ENCODE results near the gene TMEM39B. TPM values are rescaled to one million over a fixed set of nuclear protein-coding genes. Genes with fewer than 3 reads are reported as not detected.

The TMEM39B gene
- total and polyA plus RNA-seq, 2 donors (not counting 3 experiments of a cell fraction or from before 2014, with no cell fraction given), result 47.3 to 64.3 TPM

- Histone ChIP-seq H3K4me2 (ENCODE audit: insufficient read depth, low read length) (no peak overlapping the region), H3K9ac (replicated peaks; ENCODE audit: extremely low read depth, insufficient read depth, low read length) (no peak overlapping the region), H3K4me1 (ENCODE audit: control insufficient read depth, extremely low read depth, insufficient read depth, low read length) (no peaks in the 10 kb centered on the region), H3K9me1 (replicated peaks; ENCODE audit: control insufficient read depth, extremely low read depth, insufficient read depth, low read length) (no peaks in the 10 kb centered on the region), H4K20me1 (replicated peaks; ENCODE audit: control insufficient read depth, extremely low read depth, insufficient read depth, low read length) (no peaks in the 10 kb centered on the region), H3K27me3 (ENCODE audit: control insufficient read depth in 2 of 2, insufficient read depth in 2 of 2, low read length in 2 of 2) (no peaks in the 10 kb centered on the region), H2AFZ (ENCODE audit: low read depth, low read length) (no peak overlapping the region), H3K79me2 (ENCODE audit: control insufficient read depth, insufficient read depth, low read length) (no peaks in the 10 kb centered on the region), H3K4me3 (replicated peaks in 1 of 3; ENCODE audit: insufficient read depth in 1 of 3, low read depth in 1 of 3, low read length in 3 of 3) (no peak overlapping the region), H3K9me3 (replicated peaks; ENCODE audit: control insufficient read depth, insufficient read depth, low read length) (no peaks in the 10 kb centered on the region), H3K27ac (ENCODE audit: insufficient read depth, low read depth, low read length) (no peak overlapping the region), H3K36me3 (ENCODE audit: control insufficient read depth in 2 of 2, extremely low read depth in 1 of 2, insufficient read depth in 2 of 2, low read length in 2 of 2) (peaks cover 19 to 28% of the 10 kb centered on the region in 2 experiments)
- dilution Hi-C loops (cut with MboI; ENCODE audit: extremely low pct_ligation_motif_present, low sequenced_read_pairs), result no loop called here
- FAIRE-seq (no peak), DNase-seq (ENCODE audit: low read depth, low spot score) (no peak)
- CTCF ChIA-PET, result interaction anchor here (1.0 kb wide), 1 partner anchor 18 kb away, joined by 3 read pairs; no protein-coding TSS in a partner anchor
- intact Hi-C loops (cut with micrococcal nuclease), result no loop called here
- BruUV-seq (replicated peaks), result no TSS peak
- POLR2A ChIA-PET, result interaction anchor here (0.5 kb wide), 1 partner anchor 9 kb away, joined by 7 read pairs; no protein-coding TSS in a partner anchor
- TF ChIP-seq POLR2AphosphoS5 (IDR thresholded peaks at IDR 0.05; ENCODE audit: insufficient read depth, low read depth, low read length), result no peak
- no peak for TF ChIP-seq GATA2 (IDR thresholded peaks at IDR 0.05; ENCODE audit: insufficient read depth, insufficient read length, low read depth, low read length)
- TF ChIP-seq FOS (IDR thresholded peaks at IDR 0.05; ENCODE audit: borderline replicate concordance, insufficient read depth, low read length), result no peak
- no peak for TF ChIP-seq JUN (IDR thresholded peaks at IDR 0.05; ENCODE audit: borderline replicate concordance, insufficient read depth, insufficient read length, low read depth)
- no peak for TF ChIP-seq POLR2A (IDR thresholded peaks at IDR 0.05; ENCODE audit: low read depth, low read length)
- TF ChIP-seq MAX (IDR thresholded peaks at IDR 0.05; ENCODE audit: insufficient read depth, insufficient read length), result no peak
These were observed 18.4 kb downstream of the TMEM39B start for GRCh38 chr1:32091176-32091575.

- Histone ChIP-seq H3K27ac (ENCODE audit: insufficient read depth, low read depth, low read length) (no peak overlapping the region), H3K36me3 (ENCODE audit: control insufficient read depth in 2 of 2, extremely low read depth in 1 of 2, insufficient read depth in 2 of 2, low read length in 2 of 2) (peaks cover 18 to 27% of the 10 kb centered on the region in 2 experiments), H3K9me3 (replicated peaks; ENCODE audit: control insufficient read depth, insufficient read depth, low read length) (no peaks in the 10 kb centered on the region), H3K4me1 (ENCODE audit: control insufficient read depth, extremely low read depth, insufficient read depth, low read length) (no peaks in the 10 kb centered on the region), H2AFZ (ENCODE audit: low read depth, low read length) (no peak overlapping the region), H3K9ac (replicated peaks; ENCODE audit: extremely low read depth, insufficient read depth, low read length) (no peak overlapping the region), H4K20me1 (replicated peaks; ENCODE audit: control insufficient read depth, extremely low read depth, insufficient read depth, low read length) (no peaks in the 10 kb centered on the region), H3K27me3 (ENCODE audit: control insufficient read depth in 2 of 2, insufficient read depth in 2 of 2, low read length in 2 of 2) (no peaks in the 10 kb centered on the region), H3K9me1 (replicated peaks; ENCODE audit: control insufficient read depth, extremely low read depth, insufficient read depth, low read length) (no peaks in the 10 kb centered on the region), H3K4me2 (ENCODE audit: insufficient read depth, low read length) (no peak overlapping the region), H3K4me3 (replicated peaks in 1 of 3; ENCODE audit: insufficient read depth in 1 of 3, low read depth in 1 of 3, low read length in 3 of 3) (no peak overlapping the region), H3K79me2 (ENCODE audit: control insufficient read depth, insufficient read depth, low read length) (no peaks in the 10 kb centered on the region)
- ChIA-PET CTCF (no interaction called here), POLR2A (interaction anchor here (0.5 kb wide), 1 partner anchor 9 kb away, joined by 7 read pairs; no protein-coding TSS in a partner anchor)
- FAIRE-seq (no peak), DNase-seq (ENCODE audit: low read depth, low spot score) (no peak)
- dilution Hi-C loops (cut with MboI; ENCODE audit: extremely low pct_ligation_motif_present, low sequenced_read_pairs) (no loop called here), intact Hi-C loops (cut with micrococcal nuclease) (no loop called here)
- TF ChIP-seq POLR2A (IDR thresholded peaks at IDR 0.05; ENCODE audit: low read depth, low read length) (no peak), GATA2 (IDR thresholded peaks at IDR 0.05; ENCODE audit: insufficient read depth, insufficient read length, low read depth, low read length) (no peak), JUN (IDR thresholded peaks at IDR 0.05; ENCODE audit: borderline replicate concordance, insufficient read depth, insufficient read length, low read depth) (no peak), MAX (IDR thresholded peaks at IDR 0.05; ENCODE audit: insufficient read depth, insufficient read length) (no peak), MYC (IDR thresholded peaks at IDR 0.05; ENCODE audit: low read depth, low read length) (no peak), EZH2 (IDR thresholded peaks at IDR 0.05; ENCODE audit: borderline replicate concordance, low read depth, low read length, severe bottlenecking) (no peak), CTCF (IDR thresholded peaks at IDR 0.05; ENCODE audit: extremely low read depth in 1 of 2, insufficient read depth in 1 of 2, low read depth in 1 of 2, low read length in 2 of 2) (no peak), FOS (IDR thresholded peaks at IDR 0.05; ENCODE audit: borderline replicate concordance, insufficient read depth, low read length) (no peak), POLR2AphosphoS5 (IDR thresholded peaks at IDR 0.05; ENCODE audit: insufficient read depth, low read depth, low read length) (no peak)
- no TSS peak for BruUV-seq (replicated peaks)
These were observed 18.9 kb downstream of the TMEM39B start for GRCh38 chr1:32091591-32091990.
